ENCODE data around the gene TRIM41. TPM values are rescaled to one million over a fixed set of nuclear protein-coding genes. Genes with fewer than 3 reads are reported as not detected.

The TRIM41 gene
- total and polyA plus RNA-seq, 2 of the 13 experiments (the other 11 are each of a cell fraction or from before 2014, with no cell fraction given): 10.2 to 16.7 TPM

DNA sequence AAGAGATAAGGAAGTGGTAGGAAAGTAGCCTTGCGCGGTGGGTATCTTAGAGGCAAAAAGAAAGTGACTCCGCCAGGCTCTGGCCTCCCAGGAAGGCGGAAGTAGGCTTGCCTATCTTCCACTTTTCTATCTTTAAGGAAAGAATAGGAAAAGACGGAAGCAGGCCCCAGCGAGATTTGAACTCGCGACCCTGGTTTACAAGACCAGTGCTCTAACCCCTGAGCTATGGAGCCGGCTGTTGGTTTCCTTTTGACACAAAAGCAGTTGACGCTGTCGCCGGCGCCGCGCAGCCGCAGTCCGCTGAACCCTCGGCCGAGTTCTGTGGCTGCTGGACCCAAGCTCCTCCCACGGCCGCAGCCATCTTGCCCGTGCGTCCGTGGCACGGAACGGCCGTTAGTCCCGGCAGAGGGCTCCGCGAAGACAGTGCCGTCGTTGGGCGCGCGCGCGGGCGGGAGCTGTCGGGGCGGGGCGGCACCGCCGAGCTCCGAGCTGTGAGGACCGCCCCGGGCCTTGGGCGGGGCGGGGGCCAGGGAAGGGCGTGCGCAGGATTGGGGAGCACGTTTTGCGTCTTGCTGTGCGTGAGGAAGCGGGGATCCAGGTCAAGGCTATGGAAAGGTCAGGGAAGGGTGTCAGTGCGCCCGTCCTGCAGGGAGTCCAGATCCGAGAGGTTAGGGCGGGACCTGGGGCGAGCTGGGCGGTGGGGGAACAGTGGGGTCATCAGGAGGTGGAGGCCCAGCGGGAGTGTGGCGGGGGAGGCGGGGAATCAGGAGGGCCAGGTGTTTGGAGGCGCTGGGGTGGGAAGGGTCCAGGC lies 31.4 kb upstream of the TRIM41 start (continued):
- TF ChIP-seq, protein P1, sequence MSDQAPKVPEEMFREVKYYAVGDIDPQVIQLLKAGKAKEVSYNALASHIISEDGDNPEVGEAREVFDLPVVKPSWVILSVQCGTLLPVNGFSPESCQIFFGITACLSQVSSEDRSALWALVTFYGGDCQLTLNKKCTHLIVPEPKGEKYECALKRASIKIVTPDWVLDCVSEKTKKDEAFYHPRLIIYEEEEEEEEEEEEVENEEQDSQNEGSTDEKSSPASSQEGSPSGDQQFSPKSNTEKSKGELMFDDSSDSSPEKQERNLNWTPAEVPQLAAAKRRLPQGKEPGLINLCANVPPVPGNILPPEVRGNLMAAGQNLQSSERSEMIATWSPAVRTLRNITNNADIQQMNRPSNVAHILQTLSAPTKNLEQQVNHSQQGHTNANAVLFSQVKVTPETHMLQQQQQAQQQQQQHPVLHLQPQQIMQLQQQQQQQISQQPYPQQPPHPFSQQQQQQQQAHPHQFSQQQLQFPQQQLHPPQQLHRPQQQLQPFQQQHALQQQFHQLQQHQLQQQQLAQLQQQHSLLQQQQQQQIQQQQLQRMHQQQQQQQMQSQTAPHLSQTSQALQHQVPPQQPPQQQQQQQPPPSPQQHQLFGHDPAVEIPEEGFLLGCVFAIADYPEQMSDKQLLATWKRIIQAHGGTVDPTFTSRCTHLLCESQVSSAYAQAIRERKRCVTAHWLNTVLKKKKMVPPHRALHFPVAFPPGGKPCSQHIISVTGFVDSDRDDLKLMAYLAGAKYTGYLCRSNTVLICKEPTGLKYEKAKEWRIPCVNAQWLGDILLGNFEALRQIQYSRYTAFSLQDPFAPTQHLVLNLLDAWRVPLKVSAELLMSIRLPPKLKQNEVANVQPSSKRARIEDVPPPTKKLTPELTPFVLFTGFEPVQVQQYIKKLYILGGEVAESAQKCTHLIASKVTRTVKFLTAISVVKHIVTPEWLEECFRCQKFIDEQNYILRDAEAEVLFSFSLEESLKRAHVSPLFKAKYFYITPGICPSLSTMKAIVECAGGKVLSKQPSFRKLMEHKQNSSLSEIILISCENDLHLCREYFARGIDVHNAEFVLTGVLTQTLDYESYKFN (CRISPR knock-in tag; conservative IDR thresholded peaks at IDR 0.05): peak; percentile 59
- TF ChIP-seq HOXA3 (CRISPR knock-in tag; IDR thresholded peaks at IDR 0.05) (peak; percentile 98), MAZ (IDR thresholded peaks at IDR 0.05; ENCODE audit: borderline replicate concordance, low read depth, low read length) (no peak), MAZ (CRISPR knock-in tag; IDR thresholded peaks at IDR 0.05; ENCODE audit: low read depth) (peak; percentile 79; the same call in 1 of the 2 replicates), TBX2 (CRISPR knock-in tag; IDR thresholded peaks at IDR 0.05; ENCODE audit: borderline replicate concordance) (peak; percentile 59; the same call in 1 of the 2 replicates), MIXL1 (CRISPR knock-in tag; IDR thresholded peaks at IDR 0.05) (peak; percentile 30; the same call in 1 of the 2 replicates), GATA4 (IDR thresholded peaks at IDR 0.05; ENCODE audit: borderline replicate concordance, low read depth) (peak; percentile 48; the same call in 1 of the 2 replicates), ZNF569 (CRISPR knock-in tag; IDR thresholded peaks at IDR 0.05; ENCODE audit: borderline replicate concordance) (no peak), MTF2 (CRISPR knock-in tag; IDR thresholded peaks at IDR 0.05; ENCODE audit: borderline replicate concordance) (no peak), ZSCAN20 (CRISPR knock-in tag; IDR thresholded peaks at IDR 0.05; ENCODE audit: borderline replicate concordance) (peak; percentile 75; the same call in 1 of the 2 replicates), ZNF484 (CRISPR knock-in tag; IDR thresholded peaks at IDR 0.05; ENCODE audit: borderline replicate concordance, low read depth) (no peak; the same call in 1 of the 2 replicates), IRX3 (CRISPR knock-in tag; IDR thresholded peaks at IDR 0.05; ENCODE audit: borderline replicate concordance, low read depth) (peak; percentile 63; the same call in 1 of the 2 replicates), RBM22 (optimal IDR thresholded peaks at IDR 0.05; ENCODE audit: low read length) (peak; percentile 96), ZSCAN22 (CRISPR knock-in tag; IDR thresholded peaks at IDR 0.05) (0 out of 2 replicates have a peak, but pooled peaks have one; percentile 39)
- TF ChIP-seq, protein P2, sequence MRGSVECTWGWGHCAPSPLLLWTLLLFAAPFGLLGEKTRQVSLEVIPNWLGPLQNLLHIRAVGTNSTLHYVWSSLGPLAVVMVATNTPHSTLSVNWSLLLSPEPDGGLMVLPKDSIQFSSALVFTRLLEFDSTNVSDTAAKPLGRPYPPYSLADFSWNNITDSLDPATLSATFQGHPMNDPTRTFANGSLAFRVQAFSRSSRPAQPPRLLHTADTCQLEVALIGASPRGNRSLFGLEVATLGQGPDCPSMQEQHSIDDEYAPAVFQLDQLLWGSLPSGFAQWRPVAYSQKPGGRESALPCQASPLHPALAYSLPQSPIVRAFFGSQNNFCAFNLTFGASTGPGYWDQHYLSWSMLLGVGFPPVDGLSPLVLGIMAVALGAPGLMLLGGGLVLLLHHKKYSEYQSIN (CRISPR knock-in tag; IDR thresholded peaks at IDR 0.05; ENCODE audit: borderline replicate concordance): 0 out of 2 replicates have a peak, but pooled peaks have one; percentile 28
- TF ChIP-seq, protein P3, sequence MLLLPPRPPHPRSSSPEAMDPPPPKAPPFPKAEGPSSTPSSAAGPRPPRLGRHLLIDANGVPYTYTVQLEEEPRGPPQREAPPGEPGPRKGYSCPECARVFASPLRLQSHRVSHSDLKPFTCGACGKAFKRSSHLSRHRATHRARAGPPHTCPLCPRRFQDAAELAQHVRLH (CRISPR knock-in tag; IDR thresholded peaks at IDR 0.05; ENCODE audit: borderline replicate concordance, low read depth): peak; percentile 30; the same call in 1 of the 2 replicates
- TF ChIP-seq, protein P4, sequence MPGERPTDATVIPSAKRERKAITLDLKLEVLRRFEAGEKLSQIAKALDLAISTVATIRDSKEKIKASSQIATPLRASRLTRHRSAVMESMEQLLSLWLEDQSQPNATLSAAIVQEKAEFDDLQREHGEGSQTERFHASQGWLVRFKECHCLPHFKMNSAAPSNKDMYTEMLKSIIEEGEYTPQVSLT (CRISPR knock-in tag; IDR thresholded peaks at IDR 0.05; ENCODE audit: borderline replicate concordance, low read depth): no peak
- TF ChIP-seq, protein P5, sequence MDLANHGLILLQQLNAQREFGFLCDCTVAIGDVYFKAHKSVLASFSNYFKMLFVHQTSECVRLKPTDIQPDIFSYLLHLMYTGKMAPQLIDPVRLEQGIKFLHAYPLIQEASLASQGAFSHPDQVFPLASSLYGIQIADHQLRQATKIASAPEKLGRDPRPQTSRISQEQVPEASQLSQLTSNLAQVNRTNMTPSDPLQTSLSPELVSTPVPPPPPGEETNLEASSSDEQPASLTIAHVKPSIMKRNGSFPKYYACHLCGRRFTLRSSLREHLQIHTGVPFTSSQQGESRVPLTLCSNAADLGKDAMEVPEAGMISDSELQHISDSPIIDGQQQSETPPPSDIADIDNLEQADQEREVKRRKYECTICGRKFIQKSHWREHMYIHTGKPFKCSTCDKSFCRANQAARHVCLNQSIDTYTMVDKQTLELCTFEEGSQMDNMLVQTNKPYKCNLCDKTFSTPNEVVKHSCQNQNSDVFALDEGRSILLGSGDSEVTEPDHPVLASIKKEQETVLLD (CRISPR knock-in tag; IDR thresholded peaks at IDR 0.05; ENCODE audit: low read depth): peak; percentile 97
- TF ChIP-seq, protein P6, sequence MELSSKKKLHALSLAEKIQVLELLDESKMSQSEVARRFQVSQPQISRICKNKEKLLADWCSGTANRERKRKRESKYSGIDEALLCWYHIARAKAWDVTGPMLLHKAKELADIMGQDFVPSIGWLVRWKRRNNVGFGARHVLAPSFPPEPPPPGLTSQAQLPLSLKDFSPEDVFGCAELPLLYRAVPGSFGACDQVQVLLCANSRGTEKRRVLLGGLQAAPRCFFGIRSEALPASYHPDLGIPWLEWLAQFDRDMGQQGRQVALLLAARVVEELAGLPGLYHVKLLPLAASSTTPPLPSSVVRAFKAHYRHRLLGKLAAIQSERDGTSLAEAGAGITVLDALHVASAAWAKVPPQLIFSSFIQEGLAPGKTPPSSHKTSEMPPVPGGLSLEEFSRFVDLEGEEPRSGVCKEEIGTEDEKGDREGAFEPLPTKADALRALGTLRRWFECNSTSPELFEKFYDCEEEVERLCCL (CRISPR knock-in tag; IDR thresholded peaks at IDR 0.05; ENCODE audit: borderline replicate concordance): no peak
